ENCODE results near the gene MMP2.

- no peak for TF ChIP-seq CTCF (IDR thresholded peaks at IDR 0.05)
- no peak for TF ChIP-seq POLR2A (IDR thresholded peaks at IDR 0.05)
Observed at GRCh38 chr16:55534756-55535155, 55.8 kb downstream of the MMP2 start.
